ENCODE measurements around the gene MARCHF11. TPM values are rescaled to one million over a fixed set of nuclear protein-coding genes. Genes with fewer than 3 reads are reported as not detected.

Gene MARCHF11
- total RNA-seq, 1 donor from 2014 or later, result not detected

- TF ChIP-seq, protein P1, sequence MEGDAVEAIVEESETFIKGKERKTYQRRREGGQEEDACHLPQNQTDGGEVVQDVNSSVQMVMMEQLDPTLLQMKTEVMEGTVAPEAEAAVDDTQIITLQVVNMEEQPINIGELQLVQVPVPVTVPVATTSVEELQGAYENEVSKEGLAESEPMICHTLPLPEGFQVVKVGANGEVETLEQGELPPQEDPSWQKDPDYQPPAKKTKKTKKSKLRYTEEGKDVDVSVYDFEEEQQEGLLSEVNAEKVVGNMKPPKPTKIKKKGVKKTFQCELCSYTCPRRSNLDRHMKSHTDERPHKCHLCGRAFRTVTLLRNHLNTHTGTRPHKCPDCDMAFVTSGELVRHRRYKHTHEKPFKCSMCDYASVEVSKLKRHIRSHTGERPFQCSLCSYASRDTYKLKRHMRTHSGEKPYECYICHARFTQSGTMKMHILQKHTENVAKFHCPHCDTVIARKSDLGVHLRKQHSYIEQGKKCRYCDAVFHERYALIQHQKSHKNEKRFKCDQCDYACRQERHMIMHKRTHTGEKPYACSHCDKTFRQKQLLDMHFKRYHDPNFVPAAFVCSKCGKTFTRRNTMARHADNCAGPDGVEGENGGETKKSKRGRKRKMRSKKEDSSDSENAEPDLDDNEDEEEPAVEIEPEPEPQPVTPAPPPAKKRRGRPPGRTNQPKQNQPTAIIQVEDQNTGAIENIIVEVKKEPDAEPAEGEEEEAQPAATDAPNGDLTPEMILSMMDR (conservative IDR thresholded peaks at IDR 0.05; ENCODE audit: low read depth, low read length), result no peak
- DNase-seq (ENCODE audit: low read depth), result no peak
- no peak overlapping the region for H3K4me3 ChIP-seq (ENCODE audit: low read depth, low read length)
These were observed 97.5 kb downstream of the MARCHF11 start for GRCh38 chr5:16082053-16082452.

DNA sequence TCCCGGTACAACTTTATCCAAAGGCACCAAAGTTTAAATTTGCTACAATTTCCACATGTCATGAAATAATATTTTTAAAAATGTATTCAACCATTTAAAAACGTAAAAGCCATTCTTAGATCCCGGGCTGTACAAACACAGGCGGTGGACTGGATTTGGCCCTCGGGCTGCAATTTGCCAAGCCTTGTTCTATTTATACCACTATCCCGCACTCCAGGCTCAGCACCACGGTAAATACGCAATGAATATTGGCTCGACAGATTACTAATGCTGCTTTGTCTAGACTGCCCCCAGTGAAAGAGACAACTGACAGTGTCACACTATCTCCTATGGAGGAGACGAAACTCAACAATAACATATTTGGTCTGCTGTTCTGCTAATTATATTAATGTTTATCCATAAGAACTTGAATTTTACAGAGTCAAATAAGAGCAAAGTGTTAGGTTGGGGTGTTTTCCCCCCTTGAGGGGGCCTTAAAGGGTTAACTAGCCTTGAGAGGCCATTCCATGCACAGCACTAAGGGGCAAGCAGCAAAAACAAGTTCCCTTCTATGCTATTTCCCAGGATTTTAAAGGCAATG is 98.1 kb downstream of the MARCHF11 start:
- TF ChIP-seq, protein P1 (conservative IDR thresholded peaks at IDR 0.05; ENCODE audit: low read depth, low read length), result no peak
- no peak for DNase-seq (ENCODE audit: low read depth)
- H3K4me3 ChIP-seq (ENCODE audit: low read depth, low read length), result no peak overlapping the region

- no peak overlapping the region for H3K4me3 ChIP-seq (ENCODE audit: low read depth, low read length)
- TF ChIP-seq, protein P1 (conservative IDR thresholded peaks at IDR 0.05; ENCODE audit: low read depth, low read length), result no peak
- DNase-seq (ENCODE audit: low read depth), result no peak
These were observed 102.9 kb downstream of the MARCHF11 start for GRCh38 chr5:16076657-16077056.

DNA sequence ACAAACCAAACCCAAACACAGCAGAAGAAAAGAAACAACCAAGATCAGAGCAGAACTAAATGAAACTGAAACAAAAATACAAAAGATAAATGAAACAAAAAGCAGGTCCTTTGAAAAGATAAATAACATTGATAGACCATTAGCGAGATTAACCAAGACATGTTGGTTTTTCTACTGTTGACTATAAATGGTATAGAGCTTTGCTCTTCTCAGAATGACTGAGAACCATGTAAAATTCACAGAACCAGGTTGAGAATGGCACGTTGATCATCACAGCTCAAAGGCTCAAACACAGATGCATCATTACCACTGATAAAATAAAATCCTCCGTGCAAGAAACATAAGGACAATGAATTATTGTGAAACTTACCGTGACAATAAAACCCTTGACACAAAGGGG is 105.2 kb downstream of the MARCHF11 start:
- no peak overlapping the region for H3K4me3 ChIP-seq (ENCODE audit: low read depth, low read length)
- DNase-seq (ENCODE audit: low read depth), result no peak
- TF ChIP-seq, protein P1 (conservative IDR thresholded peaks at IDR 0.05; ENCODE audit: low read depth, low read length), result no peak

- DNase-seq (ENCODE audit: low read depth), result no peak
- H3K4me3 ChIP-seq (ENCODE audit: low read depth, low read length), result no peak overlapping the region
- TF ChIP-seq, protein P1 (conservative IDR thresholded peaks at IDR 0.05; ENCODE audit: low read depth, low read length), result no peak
These were observed 107.0 kb downstream of the MARCHF11 start for GRCh38 chr5:16072616-16073015.

DNA sequence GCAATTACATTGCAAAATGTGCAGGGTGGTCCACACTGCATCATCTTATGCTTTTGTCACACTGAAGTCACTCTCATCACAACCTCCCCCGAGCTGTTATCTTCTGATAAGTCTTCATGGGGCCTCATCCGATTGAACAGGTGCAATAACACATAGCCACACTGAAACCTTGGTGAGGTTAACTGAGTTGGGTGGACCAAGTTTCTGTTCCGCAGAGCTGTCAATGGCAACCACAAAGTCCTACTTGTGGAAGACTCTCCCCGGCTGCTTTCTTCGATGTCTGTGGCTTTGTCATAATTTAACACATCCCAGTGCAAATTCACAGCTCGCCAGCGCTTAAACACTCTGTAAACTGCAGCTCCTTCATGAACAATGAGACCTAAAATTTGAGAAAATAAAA is 112.2 kb downstream of the MARCHF11 start:
- TF ChIP-seq, protein P1 (conservative IDR thresholded peaks at IDR 0.05; ENCODE audit: low read depth, low read length), result no peak
- DNase-seq (ENCODE audit: low read depth), result no peak
- no peak overlapping the region for H3K4me3 ChIP-seq (ENCODE audit: low read depth, low read length)

DNA sequence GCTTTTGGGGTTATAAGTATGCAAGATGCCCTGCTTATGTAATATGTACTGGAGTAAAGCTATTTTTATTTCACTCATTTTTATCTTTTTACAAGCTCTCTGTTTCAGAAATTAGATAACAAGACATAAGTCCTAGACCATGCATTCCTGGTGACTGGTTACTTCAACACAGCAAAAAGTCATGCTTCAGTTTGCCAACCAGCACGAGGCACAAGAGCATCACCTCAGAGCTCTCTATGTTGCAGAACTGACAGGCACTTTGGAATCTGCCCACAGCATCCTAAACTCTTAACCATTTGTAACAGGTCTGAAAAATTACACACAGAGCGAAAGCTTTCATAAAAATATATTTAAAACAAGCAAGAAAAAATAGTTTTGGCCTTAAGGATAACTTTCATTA is 112.8 kb downstream of the MARCHF11 start:
- no peak for DNase-seq (ENCODE audit: low read depth)
- TF ChIP-seq, protein P1 (conservative IDR thresholded peaks at IDR 0.05; ENCODE audit: low read depth, low read length), result no peak
- H3K4me3 ChIP-seq (ENCODE audit: low read depth, low read length), result no peak overlapping the region

All from epithelial cell of proximal tubule (primary cell).